Osteoblast (primary cell): ENCODE data around the gene MPND. TPM values are rescaled to one million over a fixed set of nuclear protein-coding genes. Genes with fewer than 3 reads are reported as not detected.

ENCODE experiments used
- DNase-seq: peaks from one replicate; pipeline ENCODE4 v3.0.0; 2011; ENCODE audit warnings: low spot score, mixed read lengths; ENCODE audit not compliant: insufficient read length; ENCODE audit errors: missing footprints
- H2AFZ ChIP-seq: 2 replicates; pipeline ENCODE4 v1.6.0; 2011; ENCODE audit warnings: mild to moderate bottlenecking, low read length
- H3K27ac ChIP-seq: 2 replicates; pipeline ENCODE4 v1.5.1; 2011; ENCODE audit warnings: mild to moderate bottlenecking, low read depth, low read length, moderate library complexity
- H3K27me3 ChIP-seq: 2 replicates; pipeline ENCODE4 v1.6.0; 2012; ENCODE audit warnings: mild to moderate bottlenecking, control low read depth, inconsistent platforms, low read length, moderate library complexity; ENCODE audit not compliant: insufficient read depth
- H3K36me3 ChIP-seq: 2 replicates; pipeline ENCODE4 v1.5.1; 2011; ENCODE audit warnings: mild to moderate bottlenecking, low read length, control low read depth, moderate library complexity; ENCODE audit not compliant: insufficient read depth
- H3K4me1 ChIP-seq: 2 replicates; pipeline ENCODE4 v1.5.1; 2011; ENCODE audit warnings: mild to moderate bottlenecking, low read length, control low read depth, moderate library complexity; ENCODE audit not compliant: insufficient read depth
- H3K4me2 ChIP-seq: 2 replicates; pipeline ENCODE4 v1.6.0; 2011; ENCODE audit warnings: mild to moderate bottlenecking, low read length; ENCODE audit not compliant: insufficient read depth
- H3K4me3 ChIP-seq: fragments of 200-600 bp; sonication (generic); 3 replicates; pipeline ENCODE4 v1.5.1; 2012; ENCODE audit warnings: mild to moderate bottlenecking, low read length, inconsistent platforms; ENCODE audit not compliant: insufficient read depth
- H3K79me2 ChIP-seq: 2 replicates; pipeline ENCODE4 v1.6.0; 2012; ENCODE audit warnings: mild to moderate bottlenecking, low read length, control low read depth, inconsistent platforms; ENCODE audit not compliant: insufficient read depth
- H3K9me3 ChIP-seq: 2 replicates; pipeline ENCODE4 v1.5.1; 2011; ENCODE audit warnings: low read depth, low read length, control low read depth
- H4K20me1 ChIP-seq: 2 replicates; pipeline ENCODE4 v1.6.0; 2012; ENCODE audit warnings: mild to moderate bottlenecking, low read length, control low read depth; ENCODE audit not compliant: insufficient read depth
- CTCF ChIP-seq: IDR thresholded peaks from 2 replicates; pipeline ENCODE4 v1.5.1; 2011; ENCODE audit warnings: mild to moderate bottlenecking, low read depth, low read length, moderate library complexity; ENCODE audit errors: extremely low read depth
- total RNA-seq: library from RNA; depleted of rRNA; stranded (reverse); fragments of >200 nt; gene quantifications from 2 replicates; pipeline ENCODE4 v1.2.3, GENCODE V29; 2012

MPND gene
- total RNA-seq: 6.8 and 6.9 TPM in 2 replicates

- no peaks in the 10 kb centered on the region for H3K27me3 ChIP-seq
- peaks cover 15% of the 10 kb centered on the region for H3K4me1 ChIP-seq
- peaks cover 2% of the 10 kb centered on the region for H3K36me3 ChIP-seq
- peak; percentile 98 for DNase-seq
- H3K9me3 ChIP-seq: no peaks in the 10 kb centered on the region
- H3K79me2 ChIP-seq: no peaks in the 10 kb centered on the region
- H2AFZ ChIP-seq: peak within 1 kb of the TSS; percentile 99
- H3K27ac ChIP-seq: peak within 1 kb of the TSS; percentile 70
- TF ChIP-seq CTCF: no peak
- peak within 1 kb of the TSS; percentile 100 for H3K4me2 ChIP-seq
- peak within 1 kb of the TSS; percentile 91 for H3K4me3 ChIP-seq
- no peaks in the 10 kb centered on the region for H4K20me1 ChIP-seq
Observed at GRCh38 chr19:4343370-4344307, at the start of gene MPND. MPND (plus strand) TSS chr19:4343562; CDS start chr19:4343594, 32 bp downstream.

- no peak overlapping the region for H3K27ac ChIP-seq
- H3K79me2 ChIP-seq: no peaks in the 10 kb centered on the region
- H3K36me3 ChIP-seq: no peaks in the 10 kb centered on the region
- no peak overlapping the region for H3K4me3 ChIP-seq
- H3K4me2 ChIP-seq: no peak overlapping the region
- H3K27me3 ChIP-seq: peaks cover 4% of the 10 kb centered on the region
- no peaks in the 10 kb centered on the region for H3K9me3 ChIP-seq
- peak; percentile 38 for DNase-seq
- no peaks in the 10 kb centered on the region for H4K20me1 ChIP-seq
- no peaks in the 10 kb centered on the region for H3K4me1 ChIP-seq
- no peak for TF ChIP-seq CTCF
- H2AFZ ChIP-seq: no peak overlapping the region
Observed at GRCh38 chr19:4294389-4294788, 49.0 kb upstream of the MPND start.

- peaks cover 3% of the 10 kb centered on the region for H3K27me3 ChIP-seq
- peak; percentile 6 for DNase-seq
- H2AFZ ChIP-seq: no peak overlapping the region
Observed at GRCh38 chr19:4295972-4296771, 47.2 kb upstream of the MPND start.

More at GRCh38 chr19:4295972-4296771, 47.2 kb upstream of the MPND start:
- H3K36me3 ChIP-seq: no peaks in the 10 kb centered on the region
- no peaks in the 10 kb centered on the region for H3K4me1 ChIP-seq
- no peaks in the 10 kb centered on the region for H3K79me2 ChIP-seq
- H3K4me3 ChIP-seq: no peak overlapping the region
- TF ChIP-seq CTCF: no peak
- no peak overlapping the region for H3K27ac ChIP-seq
- no peaks in the 10 kb centered on the region for H3K9me3 ChIP-seq
- H3K4me2 ChIP-seq: no peak overlapping the region
- H4K20me1 ChIP-seq: no peaks in the 10 kb centered on the region
